ENCODE data around the gene DLG5.

The DLG5 gene

DNA sequence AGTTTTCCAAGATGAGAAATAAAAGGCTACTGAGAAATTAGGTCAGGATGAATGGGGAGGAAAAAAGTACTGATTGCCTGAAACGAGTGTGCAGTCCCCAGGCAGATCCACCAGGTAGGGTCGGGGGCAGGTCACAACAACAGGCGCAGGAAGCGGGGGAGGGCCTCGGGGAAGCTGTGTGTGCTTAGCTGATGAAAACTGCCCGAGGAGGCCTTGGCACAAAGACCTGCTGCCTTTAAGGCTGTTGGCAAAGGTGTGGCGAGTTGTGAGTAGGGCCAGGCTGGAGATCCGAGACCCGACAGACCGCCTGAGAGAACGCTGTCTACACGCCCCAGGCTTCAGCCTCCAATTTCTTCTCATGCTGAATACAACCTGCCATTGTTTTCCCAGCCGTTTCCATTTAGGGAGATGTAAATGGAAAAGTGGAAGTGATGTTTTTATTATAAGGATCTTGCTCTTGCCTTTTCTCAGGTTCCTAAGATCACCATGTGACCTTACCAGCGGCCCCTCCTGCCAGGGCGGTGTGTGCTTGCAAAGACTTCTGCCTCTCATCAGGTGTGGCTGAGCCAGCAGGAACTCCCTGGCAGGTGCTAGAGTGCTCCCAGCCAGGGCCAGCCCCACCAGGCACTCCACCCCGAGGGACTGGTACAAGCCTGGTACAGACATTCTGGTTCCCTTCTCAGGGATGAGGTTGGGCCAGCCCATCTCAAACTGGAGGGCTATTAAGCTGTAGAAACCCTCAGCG lies 60.8 kb downstream of the DLG5 start:
- no peak for DNase-seq (ENCODE audit: low spot score)

- no peak for DNase-seq (ENCODE audit: low spot score)
Measured at GRCh38 chr10:77864151-77864851, 62.3 kb downstream of the DLG5 start.

DNA sequence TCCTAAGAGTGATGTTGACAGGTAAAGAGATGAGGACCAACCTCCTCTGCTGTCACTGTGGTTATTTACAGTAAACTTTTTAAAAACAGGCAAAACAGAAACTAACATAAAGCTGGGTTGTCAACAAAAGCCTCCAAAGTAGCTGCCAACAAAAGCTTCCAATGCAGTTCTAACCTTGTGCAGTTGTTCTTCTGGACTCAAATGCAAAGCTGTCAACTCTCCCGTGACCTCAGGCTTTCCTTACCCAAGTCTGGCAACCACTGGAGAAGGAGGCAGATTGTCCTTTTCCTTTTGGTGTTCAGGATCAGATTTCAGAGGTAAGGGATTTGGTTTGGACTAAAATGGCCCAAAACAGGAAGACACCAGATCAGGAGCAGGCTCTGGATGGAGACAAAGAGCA lies 63.1 kb downstream of the DLG5 start:
- no peak for DNase-seq (ENCODE audit: low spot score)

DNA sequence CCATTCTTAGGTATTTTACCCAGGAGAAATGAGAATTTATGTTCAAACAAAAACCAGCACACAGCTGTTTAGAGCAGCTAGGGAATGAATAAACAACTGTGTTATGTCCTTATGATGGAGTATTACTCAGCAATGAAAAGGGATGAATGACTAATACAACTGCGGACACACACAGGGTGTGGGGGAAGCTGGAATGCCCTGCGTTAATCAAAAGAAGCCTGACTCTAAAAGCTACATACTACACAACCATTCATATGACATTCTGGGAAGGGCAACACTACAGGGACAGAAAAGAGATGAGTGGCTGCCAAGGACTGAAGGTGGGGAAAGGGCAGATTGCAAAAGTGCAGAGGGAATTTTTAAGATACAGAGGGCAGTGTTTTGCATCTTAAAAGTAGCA lies 64.0 kb downstream of the DLG5 start:
- DNase-seq (ENCODE audit: low spot score): no peak

GRCh38 chr10:77861366-77861765 lies 65.2 kb downstream of the DLG5 start:
- no peak for DNase-seq (ENCODE audit: low spot score)

GRCh38 chr10:77859865-77860282 lies 66.7 kb downstream of the DLG5 start:
- DNase-seq (ENCODE audit: low spot score): no peak

DNA sequence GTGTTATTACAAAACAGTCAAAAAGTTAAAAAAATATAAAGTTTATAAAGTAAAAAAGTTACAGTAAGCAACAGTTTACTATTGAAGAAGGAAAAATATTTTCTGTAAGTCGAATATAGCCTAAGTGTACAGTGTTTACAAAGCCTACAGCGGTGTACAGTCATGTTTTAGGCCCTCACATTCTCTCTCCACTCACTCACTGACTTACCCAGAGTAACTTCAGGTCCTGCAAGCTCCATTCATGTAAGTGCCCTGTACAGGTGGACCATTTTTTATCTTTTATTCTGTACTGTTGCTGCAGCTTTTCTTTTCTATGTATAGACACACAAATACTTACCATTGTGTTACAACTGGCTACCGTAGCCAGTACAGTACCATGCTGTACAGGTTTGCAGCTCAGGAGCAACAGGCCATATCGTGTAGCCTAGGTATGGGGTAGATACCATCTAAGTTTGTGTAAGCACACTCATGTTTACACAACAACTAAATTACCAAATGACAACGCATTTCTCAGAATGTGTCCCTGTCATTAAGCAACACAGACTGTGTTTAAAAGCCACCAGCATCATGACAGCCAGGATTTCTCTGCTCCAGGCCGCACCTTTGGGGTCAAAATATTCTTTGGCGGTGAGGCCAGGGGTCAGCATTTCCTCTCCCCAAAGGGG lies 67.2 kb downstream of the DLG5 start:
- no peak for DNase-seq (ENCODE audit: low spot score)

GRCh38 chr10:77857272-77857671 lies 69.3 kb downstream of the DLG5 start:
- DNase-seq (ENCODE audit: low spot score): no peak

DNA sequence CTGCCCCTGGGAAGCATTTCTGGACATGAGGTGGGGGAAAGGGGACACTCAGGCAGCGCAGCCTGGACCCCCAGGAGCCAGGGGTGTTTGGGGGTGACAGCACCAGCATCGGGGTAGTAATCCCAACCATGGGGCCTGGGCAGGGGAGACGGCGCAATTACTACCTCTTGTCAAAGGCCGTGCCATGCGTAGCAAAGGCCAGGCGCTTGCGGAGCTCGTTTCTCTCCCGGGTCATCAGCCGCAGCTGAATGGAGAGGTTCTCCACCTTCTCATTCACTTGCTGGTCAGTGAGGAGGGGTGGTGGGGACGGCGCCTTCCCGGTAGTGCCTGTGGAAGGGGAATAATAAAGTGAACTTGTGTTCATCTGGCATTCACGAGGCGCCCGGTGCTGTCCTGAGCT lies 70.0 kb downstream of the DLG5 start:
- no peak for DNase-seq (ENCODE audit: low spot score)

GRCh38 chr10:77855404-77856155 lies 71.0 kb downstream of the DLG5 start:
- DNase-seq (ENCODE audit: low spot score): no peak

- DNase-seq (ENCODE audit: low spot score): no peak
Measured at GRCh38 chr10:77854115-77854514, 72.4 kb downstream of the DLG5 start.

DNA sequence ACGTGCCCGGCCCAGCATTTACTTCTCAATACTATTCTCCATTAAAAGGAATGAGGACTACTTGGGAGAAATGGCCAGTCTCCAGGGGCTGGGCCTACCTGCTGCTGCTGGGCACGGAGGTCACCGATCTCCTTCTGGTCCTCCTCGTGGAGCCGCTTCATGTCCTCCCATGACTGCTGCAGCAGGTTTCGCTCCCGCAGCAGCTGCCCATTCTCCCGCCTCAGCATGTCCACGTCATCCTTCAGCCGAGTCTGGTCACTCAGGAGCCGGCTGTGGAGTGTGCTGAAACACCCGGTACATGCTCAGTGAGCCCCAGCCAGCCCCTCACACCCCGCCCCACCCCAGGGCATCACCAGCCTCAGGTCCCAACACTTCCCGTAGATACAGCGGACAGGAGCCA lies 73.3 kb downstream of the DLG5 start:
- no peak for DNase-seq (ENCODE audit: low spot score)

DNA sequence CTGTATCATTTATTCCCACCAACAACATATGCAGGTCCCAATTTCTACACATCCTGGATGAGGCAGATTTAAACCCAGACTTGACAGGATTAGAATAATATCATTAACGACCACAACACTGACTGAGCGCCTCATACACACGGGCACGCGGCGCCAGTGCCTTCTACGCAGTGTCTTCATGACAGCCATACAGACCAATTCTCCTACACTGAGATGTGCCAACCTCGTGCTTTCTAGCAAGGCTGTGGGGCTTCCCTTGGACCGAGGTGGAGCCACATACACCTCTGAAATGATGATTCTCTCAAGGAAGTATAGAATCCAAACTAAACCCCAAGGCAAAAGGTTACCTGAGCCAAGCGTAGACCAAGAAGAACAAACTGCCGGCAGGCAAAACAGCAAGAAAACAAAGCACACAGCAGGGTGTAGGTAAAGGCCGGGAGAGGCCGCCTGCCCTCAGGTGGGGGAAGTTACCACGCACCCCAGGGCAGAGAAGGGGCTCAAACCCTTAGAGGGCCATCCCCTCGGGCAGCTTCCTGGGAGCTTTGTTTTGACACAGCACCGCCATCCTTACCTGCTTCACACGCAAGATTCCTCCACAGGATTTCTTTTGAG lies 75.8 kb downstream of the DLG5 start:
- DNase-seq (ENCODE audit: low spot score): no peak

DNA sequence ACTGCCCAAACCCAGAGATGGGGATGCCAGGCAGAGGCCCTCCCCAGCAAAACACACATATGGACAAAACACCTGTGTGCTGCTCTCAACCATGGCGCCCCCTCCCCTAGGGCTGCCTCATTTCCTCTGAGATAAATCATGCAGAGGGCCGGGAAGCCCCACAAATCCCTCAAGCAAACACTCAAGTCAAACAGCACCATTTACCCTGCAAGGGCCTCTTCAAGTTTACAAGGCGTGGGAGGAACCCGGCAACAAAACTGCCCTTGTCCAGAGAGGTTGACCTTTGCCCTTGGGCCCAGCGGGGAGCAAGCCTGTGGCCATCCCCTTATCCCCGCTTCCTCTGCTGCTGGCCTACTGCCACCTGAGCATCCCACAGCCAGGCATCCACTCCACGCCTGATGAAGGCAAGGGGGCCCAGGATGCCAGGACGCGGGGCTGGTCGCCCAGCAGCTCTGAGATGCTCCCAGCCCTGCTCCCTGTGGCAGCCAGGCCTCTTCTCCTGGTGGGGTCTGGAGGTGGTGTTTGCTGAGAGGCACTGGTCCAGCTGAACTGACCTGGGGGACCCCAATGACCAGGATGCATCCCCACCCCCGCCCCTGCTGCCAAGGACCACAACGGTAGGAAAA lies 77.4 kb downstream of the DLG5 start:
- DNase-seq (ENCODE audit: low spot score): no peak

- peak; percentile 69 for DNase-seq (ENCODE audit: low spot score)
Measured at GRCh38 chr10:77846718-77847311, 79.7 kb downstream of the DLG5 start.

DNA sequence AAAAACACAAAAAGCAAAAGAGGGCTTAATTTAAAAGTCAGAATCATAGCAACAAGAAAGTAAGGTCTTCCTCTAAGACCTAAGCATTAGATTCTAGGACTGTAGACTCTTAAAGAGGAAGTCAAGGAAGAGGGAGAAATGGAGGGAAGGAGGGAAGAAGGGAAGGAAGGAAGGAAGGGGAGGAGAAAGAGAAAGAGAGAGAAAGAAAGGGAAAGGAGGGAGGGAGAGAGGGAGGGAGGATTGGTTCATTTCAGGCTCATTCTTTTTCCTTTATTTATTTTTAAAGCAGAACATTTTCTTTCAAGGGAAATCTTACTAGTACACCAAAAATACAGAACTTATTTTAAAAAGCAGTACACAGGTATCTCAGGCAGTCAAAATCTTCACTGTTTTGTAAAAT lies 81.1 kb downstream of the DLG5 start:
- DNase-seq (ENCODE audit: low spot score): no peak

GRCh38 chr10:77844713-77845445 lies 81.7 kb downstream of the DLG5 start:
- DNase-seq (ENCODE audit: low spot score): no peak

DNA sequence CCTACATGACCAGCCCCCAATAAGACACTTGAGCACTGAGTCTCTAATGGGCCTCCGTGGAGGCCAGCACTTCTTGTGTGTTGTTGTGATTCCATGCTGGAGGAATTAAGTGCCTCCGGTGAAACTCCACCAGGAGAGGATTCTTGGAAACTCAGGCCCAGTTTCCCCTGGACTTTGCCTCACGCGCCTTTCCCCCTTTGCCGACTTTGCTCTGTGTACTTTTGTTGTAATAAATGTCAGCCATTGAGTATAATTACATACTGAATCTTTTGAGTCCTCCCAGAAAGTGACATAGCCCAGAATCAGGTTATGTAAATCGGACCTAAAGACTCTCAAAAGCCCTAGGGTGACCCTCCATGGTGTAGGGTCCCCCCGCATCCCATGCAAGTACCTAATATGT lies 82.4 kb downstream of the DLG5 start:
- no peak for DNase-seq (ENCODE audit: low spot score)

GRCh38 chr10:77843264-77843663 lies 83.3 kb downstream of the DLG5 start:
- DNase-seq (ENCODE audit: low spot score): no peak

DNA sequence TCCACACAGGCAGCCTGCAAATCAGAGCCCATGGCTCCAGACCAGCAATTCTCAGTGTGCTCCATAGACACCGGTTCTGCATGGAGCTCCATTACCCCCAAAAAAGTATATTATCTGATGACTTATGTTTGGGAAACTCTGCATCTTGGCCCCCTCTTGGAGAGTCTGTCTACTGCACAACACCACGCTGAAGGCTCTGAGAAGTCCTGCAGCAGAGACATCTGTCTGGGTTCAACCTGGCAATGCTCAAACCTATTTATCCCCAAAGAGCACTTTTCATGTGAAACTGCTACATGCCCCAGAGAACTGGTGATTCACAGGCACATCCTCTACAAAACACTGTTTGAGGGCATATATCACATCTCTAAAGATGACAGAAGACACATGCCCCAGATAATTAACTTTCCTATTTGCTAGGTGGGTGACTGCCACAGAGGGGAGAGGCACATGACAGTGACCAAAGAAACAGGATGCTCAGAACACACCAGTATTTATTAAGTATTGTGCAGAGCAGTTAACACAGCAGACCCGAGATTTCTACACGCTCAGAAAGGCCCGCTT lies 83.8 kb downstream of the DLG5 start:
- no peak for DNase-seq (ENCODE audit: low spot score)

All from putamen (tissue), 1 donor.